Activated gamma-delta T cell treated with anti-CD3 and anti-CD28 coated beads, Interleukin-2, amount 50 U/mL, for 16 hours (primary cell): ENCODE results near the gene TNS3.

Experiments
- DNase-seq: peaks from one replicate; pipeline ENCODE4 v3.0.0-alpha.2; 2020; ENCODE audit warnings: low read depth

Gene TNS3

GRCh38 chr7:47255441-47255840, 326.5 kb downstream of the TNS3 start:
- DNase-seq: no peak

- no peak for DNase-seq
Measured at GRCh38 chr7:47255007-47255406, 326.9 kb downstream of the TNS3 start.

GRCh38 chr7:47254081-47254977, 327.6 kb downstream of the TNS3 start:
- DNase-seq: peak; percentile 5

- DNase-seq: no peak
Measured at GRCh38 chr7:47253650-47254080, 328.2 kb downstream of the TNS3 start.

GRCh38 chr7:47252675-47253074, 329.2 kb downstream of the TNS3 start:
- DNase-seq: no peak

- DNase-seq: no peak
Measured at GRCh38 chr7:47249361-47249760, 332.6 kb downstream of the TNS3 start.

GRCh38 chr7:47248797-47249196, 333.1 kb downstream of the TNS3 start:
- DNase-seq: no peak

- DNase-seq: no peak
Measured at GRCh38 chr7:47247132-47247531, 334.8 kb downstream of the TNS3 start.

GRCh38 chr7:47244692-47245091, 337.2 kb downstream of the TNS3 start:
- no peak for DNase-seq

GRCh38 chr7:47241112-47242065, 340.5 kb downstream of the TNS3 start:
- no peak for DNase-seq

- DNase-seq: no peak
Measured at GRCh38 chr7:47239931-47240421, 341.9 kb downstream of the TNS3 start.

- DNase-seq: no peak
Measured at GRCh38 chr7:47239034-47239433, 342.9 kb downstream of the TNS3 start.

GRCh38 chr7:47236480-47237129, 345.3 kb downstream of the TNS3 start:
- no peak for DNase-seq

GRCh38 chr7:47233996-47234395, 347.9 kb downstream of the TNS3 start:
- no peak for DNase-seq

- no peak for DNase-seq
Measured at GRCh38 chr7:47232751-47233412, 349.0 kb downstream of the TNS3 start.

- DNase-seq: no peak
Measured at GRCh38 chr7:47231627-47232026, 350.3 kb downstream of the TNS3 start.

GRCh38 chr7:47231032-47231431, 350.9 kb downstream of the TNS3 start:
- no peak for DNase-seq

- no peak for DNase-seq
Measured at GRCh38 chr7:47228386-47229014, 353.4 kb downstream of the TNS3 start.

- DNase-seq: no peak
Measured at GRCh38 chr7:47227762-47228177, 354.1 kb downstream of the TNS3 start.

- no peak for DNase-seq
Measured at GRCh38 chr7:47226696-47227095, 355.2 kb downstream of the TNS3 start.
